ENCODE results near the gene FBXL12. TPM values are rescaled to one million over a fixed set of nuclear protein-coding genes. Genes with fewer than 3 reads are reported as not detected.
A peak's percentile ranks its signal among the peaks of the same experiment; 100 is the strongest.
"Not testable (repeated sequence)": the region's sequence is repeated elsewhere in the genome, so short reads cannot be mapped to it uniquely, and the experiment has no call there.

The FBXL12 gene, protein sequence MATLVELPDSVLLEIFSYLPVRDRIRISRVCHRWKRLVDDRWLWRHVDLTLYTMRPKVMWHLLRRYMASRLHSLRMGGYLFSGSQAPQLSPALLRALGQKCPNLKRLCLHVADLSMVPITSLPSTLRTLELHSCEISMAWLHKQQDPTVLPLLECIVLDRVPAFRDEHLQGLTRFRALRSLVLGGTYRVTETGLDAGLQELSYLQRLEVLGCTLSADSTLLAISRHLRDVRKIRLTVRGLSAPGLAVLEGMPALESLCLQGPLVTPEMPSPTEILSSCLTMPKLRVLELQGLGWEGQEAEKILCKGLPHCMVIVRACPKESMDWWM
- 13.2 TPM for total RNA-seq

DNA sequence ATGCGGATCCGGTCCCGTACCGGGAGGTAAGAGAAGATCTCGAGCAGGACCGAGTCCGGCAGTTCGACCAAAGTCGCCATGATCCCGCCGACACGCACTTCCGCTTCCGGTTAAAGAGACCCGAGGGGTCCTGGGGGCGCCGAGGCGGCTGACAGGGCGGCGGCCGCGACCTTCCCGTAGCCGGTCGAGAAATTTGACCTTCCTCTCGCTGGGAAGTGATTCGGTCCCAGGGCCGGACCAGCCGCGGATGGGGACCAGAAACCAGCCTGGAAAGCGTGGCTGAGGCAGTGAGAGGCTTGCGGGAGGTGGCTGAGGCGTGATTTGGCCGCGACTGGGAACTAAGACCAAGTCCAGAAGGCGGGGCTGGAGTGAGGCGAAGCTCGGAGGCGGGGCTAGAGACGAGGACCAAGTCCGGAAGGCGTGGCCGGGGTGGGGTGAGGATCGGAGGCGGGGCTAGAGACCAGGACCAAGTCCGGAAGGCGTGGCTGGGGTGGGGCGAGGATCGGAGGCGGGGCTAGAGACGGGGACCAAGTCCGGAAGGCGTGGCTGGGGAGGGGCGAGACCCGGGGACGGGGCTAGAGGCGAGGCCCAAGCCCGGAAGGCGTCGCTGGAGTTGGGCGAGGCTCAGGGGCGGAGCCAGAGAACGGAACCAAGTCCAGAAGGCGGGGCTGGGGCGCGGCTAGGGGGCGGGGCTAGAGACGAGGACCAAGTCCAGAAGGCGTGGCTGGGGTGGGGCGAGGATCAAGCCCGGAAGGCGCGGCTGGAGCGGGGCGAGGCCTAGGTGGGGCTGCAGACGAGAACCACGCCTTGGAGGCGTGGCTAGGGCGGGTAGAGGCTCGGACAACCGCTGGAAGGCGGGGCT, at the start of gene FBXL12:
Gene FBXL12, minus strand, starts transcription at position 346 of the 862 bp plus-strand sequence. Its CDS starts 266 bp downstream, at position 80.
- peak; percentile 96 for ATAC-seq

DNA sequence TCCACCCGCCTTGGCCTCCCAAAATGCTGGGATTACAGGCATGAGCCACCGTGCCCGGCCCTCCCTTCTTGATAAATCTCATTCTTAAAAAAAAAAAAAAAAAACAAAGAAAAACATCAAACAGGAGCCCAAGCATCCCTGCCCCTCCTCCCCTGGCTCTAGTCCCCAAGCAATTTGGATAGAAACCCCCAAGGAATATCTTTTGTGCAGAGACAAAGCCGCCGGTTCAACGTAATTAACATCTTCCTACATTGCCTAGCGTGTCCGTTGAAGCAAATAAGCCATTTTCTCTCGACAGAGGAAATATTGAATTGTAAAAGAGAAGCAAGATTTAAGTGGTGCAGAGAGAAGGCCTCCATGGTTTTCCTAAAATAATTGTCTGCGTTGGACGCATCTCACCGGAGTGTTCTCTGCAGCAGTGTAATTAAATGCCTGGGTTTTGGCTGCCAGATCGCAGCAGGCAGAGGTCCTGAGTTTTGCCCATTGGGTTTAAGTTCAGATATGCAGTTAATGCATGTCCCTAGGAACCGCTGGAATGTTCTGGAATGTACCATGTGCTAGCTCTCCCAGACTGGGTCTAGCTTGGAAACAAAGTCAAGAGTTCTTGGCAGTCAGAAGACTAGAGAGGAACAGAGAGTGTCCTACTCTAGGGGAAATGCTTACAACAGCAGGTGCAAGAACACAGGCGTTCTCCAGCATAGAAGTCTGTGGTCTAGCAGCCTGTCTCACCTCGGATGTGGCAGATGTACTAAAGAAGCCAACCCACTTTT, 47.0 kb upstream of the FBXL12 start:
- ATAC-seq = no peak

DNA sequence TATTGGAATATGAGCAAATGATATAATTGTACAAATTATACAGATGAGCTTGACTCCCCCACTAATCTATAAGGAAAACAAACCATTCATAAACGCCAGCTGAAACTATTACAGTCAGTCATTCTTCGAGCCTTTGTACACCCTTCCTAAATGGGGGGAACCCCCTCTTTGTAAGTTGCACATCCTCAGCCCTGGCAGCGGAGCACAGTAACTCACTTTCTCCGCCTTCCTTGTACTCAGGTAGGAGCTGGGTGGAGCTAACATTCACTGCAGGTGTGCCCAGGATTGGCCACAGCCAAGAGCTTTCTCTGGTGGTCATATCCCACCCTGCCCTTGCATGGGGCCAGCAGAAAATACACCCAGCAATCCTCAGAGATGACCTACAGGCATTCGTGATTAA, 44.9 kb upstream of the FBXL12 start:
- ATAC-seq = no peak

DNA sequence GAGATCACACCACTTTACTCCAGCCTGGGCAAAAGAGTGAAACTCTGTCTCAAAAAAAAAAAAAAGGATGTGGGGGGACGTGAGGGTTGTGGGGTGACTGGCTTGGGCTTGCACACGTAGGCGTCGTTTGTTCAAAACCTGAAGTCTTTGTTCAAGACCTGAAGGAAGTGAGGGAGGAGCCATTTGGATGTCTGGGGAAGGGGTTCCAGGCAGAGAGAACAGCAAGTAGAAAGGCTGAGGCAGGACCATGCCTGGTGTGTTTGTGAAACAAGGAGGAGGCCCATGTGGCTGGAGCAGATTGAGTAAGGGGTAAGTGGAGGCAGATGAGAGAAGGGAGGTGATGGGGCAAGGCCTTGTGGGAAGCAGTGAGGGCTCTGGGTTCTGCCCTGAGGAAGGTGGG, 44.1 kb upstream of the FBXL12 start:
- ATAC-seq = no peak

DNA sequence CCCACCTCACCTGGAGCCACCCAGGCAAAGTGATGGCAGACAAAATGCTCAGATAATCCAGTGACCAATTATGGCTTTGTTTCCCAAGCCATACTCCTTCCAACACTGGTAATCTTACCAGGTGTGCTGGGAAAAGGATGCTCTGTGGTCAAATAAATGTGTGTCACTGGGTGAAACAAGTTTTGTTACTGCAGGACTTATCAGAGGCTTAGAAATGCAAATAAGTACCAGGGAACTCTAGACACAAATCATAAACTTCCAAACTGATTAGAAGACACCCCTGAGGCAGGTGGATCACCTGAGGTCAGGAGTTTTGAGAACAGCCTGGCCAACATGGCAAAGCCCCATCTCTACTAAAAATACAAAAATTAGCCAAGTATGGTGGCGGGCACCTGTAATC, 42.6 kb upstream of the FBXL12 start:
- no peak for ATAC-seq

DNA sequence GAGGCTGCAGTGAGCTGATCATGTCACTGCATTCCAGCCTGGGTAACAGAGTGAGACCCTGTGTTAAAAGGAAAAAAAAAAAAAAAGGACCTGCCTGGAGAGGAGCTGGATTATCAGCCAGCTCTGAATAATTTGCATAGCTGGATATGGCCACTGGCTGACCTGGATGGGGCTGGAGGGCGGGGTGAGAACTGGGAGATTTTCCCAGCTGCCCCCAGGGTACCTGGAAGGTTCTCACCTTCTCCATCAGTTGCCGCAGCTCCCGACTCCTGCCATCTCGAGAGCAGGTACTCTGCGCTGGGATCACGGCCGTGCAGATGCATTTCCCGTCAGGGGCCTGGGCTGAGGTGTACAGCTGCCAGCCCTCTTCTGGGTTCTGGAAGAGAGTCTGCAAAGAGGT, 41.5 kb upstream of the FBXL12 start:
- ATAC-seq = no peak

DNA sequence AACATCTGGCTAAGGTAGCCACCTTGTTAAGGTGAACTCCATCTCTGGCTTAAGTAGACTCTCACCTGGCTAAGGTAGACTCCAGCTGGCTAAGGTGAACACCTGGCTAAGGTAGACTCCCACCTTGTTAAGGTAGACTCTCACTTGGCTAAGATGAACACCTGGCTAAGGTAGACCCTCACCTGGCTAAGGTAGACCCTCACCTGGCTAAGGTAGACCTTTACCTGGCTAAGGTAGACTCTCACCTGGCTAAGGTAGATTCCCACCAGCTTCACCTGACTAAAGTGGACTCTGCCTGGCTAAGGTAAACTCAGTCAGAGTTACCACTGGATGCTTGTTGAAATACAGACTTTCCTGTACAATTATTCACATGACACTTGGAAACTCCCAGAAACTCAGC, 39.9 kb upstream of the FBXL12 start:
- ATAC-seq = no peak

DNA sequence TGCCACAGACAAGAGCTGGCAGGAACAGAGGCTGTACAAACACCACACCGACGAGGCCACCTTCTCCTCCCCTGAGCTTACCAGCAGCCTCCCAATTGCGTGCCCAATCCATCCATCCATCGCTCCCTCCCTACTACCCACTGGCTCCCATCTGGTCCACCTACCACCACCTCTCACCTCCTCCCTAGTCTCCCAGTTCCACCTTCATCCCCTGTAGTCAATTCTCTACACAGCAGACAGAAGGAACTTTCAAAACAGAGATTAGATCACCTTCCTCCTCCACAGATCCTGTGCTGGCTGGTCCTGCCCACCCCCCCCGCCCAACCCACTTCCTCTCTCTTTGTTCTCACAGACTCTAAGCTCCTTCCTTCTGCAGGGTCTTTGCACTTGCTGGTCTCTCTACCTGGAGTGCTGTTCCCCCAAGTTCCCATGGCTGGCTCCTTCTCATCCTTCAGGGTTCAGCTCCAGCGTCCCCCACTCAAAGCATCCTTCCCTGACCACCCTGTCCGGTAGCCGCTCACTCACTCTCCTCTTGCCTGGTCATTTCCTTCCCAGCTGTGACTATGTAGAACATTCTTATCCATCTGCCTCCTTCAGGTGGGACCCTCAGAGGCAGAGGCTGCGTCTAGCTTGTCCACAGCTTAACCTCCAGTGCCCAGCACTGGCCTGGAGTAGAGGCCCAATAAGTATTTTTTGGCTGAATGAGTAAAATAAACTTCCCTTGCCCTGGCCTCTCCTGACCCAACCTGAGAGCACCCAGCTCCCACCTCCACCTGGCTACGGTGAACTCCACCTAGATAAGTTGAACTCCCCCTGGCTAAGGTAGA, 39.3 kb upstream of the FBXL12 start:
- ATAC-seq = no peak

DNA sequence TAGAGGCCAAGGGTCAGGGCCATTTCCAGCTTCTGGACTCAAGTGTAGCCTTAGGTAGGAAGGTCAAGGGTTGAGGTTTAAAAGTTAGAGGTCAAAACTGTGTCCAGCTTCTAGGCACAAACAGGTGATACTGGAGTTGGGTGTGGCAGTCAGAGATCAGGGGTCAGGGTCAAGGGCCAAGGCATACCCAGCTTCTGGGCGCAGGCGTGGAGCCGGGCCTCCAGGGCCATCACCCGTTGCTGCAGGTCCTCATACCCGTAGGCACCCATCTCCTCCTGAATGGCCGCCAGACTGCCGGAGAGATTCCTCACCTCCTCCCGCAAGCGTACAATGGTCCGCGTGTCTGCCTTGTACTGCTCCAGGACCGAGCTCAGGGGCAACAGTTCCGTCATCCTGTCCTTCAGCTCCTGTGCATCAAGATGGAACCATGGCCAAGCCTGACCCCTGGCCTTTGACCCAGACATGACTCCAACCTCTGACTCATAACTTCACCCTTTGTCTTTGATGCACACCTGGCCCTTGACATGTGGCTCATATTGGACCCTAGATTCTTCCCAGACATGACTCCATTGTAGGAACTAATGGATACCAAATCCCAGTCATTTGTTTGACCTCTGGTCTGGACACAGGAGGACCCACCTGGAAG, 38.3 kb upstream of the FBXL12 start:
- no peak for ATAC-seq

DNA sequence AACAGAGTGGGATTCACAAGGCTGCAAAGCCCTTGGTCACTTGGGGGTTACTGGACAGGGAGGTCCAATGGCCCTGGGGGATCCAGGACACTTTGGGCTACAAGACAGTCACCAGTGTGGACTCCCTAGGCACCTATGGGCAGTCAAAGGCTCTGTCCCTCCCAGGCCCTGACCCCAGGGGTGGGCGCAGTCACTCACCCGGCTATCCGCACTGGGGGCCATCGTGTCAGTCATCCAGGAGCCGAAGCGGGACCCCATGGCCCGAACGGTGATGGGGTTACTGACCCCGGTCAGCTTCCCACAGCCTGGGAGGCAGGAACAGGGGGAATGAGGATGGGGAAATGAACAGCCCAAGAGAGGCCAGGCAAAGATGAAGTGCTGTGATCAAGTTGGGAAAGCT, 37.7 kb upstream of the FBXL12 start:
- ATAC-seq = no peak

DNA sequence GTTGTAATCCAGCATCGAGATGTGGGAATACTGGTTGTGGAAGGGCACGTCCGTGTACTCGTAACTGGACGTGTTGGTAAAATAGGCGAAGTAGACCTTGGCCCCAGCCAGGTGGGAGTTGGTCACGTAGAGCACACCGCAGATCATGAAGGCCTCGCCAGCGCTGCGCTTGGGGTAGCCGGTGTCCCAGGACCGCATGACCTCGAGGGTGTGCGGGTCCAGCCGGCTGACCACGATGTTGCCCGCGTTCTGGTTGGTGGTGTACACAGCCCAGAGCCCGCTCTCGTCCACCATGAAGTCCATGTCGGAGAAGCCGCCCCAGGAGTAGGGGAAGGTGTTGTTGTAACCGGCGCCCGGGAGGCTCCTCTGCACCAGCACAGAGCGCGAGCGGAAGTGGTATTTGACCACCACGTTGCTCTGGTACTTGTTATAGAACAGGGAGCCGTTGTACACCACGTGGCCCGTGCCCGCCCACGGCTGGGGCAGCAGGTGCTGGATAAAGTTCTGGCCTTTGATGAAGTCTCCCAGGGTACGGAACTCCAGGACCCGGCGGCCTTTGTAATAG, 35.5 kb upstream of the FBXL12 start:
- ATAC-seq = no peak

DNA sequence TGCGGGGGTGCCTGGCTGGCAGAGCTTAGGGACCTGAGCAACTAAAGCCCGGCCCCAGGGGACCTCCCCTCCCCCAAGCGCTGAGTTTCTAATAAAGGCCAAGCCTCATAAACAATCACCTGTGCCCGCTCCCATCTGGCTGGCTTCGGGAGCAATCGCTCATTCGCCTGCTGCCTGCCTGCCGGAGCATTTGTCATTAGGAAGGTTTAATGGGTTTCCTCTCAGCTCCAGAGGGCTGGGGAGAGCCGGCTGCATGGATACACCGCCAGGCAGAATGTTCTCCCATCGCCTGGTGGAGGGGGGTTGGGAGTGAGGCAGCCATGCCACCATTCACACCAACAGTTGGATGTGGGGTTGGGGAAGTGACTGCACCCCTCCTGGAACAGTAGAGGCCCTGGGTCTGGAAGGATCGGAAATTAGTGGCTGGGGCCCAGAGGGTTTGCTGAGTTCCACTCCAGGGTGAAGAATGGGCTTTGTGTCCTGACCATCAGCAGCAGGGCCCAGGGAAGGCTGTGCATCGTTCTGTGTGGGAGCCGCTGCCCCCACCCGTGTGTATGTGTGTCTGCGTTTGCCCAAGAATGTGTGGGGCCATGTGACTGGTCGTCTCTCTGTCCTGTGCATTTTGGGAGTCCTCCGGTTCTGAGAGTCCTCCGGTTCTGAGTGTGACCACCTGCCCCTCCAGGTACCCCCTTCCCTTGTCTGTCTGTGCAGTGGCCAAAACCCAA, 31.5 kb upstream of the FBXL12 start:
- no peak for ATAC-seq

DNA sequence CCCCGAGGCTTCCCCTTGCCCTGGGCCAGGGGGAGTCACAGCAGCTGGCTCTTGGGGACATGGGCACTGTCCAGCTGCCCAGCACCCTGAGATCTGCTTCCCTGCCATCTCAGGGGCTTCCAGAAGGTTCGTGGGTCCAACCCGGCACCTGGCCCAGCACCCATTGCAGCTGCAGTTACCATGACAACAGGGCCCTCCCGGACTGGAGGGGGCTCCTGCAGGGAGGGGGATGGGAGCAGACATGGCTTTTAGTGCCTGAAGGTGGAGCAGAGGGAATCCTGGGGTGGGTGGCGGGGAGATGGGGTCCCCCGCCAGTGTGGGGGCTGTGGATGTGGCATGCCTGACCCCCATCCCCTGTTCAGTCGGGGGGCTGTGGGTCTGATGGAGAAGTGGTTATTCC, 30.9 kb upstream of the FBXL12 start:
- no peak for ATAC-seq

DNA sequence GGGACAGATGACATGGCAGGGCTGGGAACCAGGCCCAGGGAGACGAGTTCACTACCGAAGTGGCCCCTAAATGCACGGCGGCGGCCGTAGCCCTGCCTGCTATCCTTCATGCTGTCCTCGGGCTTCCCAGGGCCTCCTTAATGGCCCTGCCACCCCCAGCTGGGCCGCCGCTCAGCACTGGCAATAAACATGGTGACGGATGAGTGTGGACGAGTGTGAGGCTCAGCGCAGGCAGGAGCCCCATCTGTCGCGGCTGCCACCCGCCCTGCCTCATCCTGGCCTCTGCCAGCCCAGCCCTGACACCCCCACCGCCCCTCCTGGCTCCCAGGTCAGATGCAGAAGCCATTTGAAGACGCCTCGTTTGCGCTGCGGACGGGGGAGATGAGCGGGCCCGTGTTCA, 29.9 kb upstream of the FBXL12 start:
- ATAC-seq = no peak

DNA sequence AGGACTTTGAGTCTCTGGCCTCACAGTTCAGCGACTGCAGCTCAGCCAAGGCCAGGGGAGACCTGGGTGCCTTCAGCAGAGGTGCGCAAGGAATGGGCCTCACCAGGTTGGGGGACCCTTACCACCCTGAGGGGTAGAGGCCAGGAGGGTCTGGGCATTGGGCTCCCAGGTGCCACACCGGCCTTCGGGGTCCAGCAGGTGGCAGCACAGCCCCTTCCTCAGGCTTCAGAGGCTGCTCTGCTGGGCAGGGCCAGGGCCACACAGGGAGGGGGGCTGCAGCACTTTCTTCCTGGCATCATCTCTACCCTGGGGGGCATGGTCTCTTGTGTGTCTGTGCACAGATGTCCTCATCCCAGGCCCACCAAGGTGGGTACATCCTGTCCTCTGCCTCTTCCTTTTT, 29.2 kb upstream of the FBXL12 start:
- no peak for ATAC-seq

DNA sequence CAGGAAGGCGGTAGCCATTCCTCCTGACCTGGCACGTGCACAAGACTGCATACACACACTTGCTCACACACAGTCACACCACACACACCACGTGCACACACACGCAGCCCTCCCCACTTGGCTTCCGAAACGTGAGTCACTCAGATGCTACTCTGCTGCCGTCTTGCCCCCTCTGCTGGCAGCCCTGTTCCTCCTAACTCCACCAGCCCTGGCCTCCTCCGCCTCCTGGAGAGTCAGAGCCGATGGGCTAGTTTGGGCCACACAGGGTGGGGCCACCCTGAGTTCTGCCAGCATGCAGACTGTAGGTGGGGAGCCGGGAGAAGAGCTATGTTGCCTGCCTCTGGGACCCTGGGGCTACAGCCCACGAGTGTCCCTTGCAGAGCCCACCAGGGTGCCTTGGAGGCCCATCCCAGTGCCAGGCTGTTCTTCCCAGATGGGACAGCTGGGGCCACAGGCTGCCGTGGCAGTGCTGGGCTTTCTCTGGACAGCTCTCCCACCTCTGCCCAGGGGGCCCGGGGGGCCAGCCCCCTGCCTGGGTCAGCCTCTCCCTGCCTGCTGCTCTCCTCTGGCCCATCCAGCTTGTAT, 28.3 kb upstream of the FBXL12 start:
- ATAC-seq = peak; percentile 90

DNA sequence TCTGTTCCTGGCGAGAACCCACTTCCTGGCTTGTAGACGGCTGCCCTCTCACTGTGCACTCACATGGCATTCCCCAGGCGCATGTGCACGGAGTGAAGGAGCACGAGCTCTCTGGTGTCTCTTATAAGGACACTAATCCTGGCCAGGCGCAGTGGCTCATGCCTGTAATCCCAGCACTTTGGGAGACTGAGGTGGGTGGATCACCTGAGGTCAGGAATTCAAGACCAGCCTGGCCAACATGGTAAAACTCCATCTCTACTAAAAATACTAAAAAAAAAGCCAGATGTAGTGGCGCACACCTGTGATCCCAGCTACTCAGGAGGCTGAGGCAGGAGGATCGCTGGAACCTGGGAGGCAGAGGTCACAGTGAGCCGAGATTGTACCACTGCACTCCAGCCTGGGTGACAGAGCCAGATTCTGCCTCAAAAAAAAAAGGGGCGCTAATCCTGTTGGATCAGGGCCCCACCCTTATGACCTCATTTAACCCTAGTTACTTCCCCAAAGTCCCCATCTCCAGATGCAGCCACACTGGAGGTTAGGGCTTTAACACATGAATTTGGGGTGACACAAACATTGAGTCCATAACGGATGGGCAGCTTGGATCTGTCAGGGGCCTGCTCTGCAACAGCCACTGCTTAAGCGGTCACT, 24.9 kb upstream of the FBXL12 start:
- ATAC-seq = not testable (repeated sequence)

DNA sequence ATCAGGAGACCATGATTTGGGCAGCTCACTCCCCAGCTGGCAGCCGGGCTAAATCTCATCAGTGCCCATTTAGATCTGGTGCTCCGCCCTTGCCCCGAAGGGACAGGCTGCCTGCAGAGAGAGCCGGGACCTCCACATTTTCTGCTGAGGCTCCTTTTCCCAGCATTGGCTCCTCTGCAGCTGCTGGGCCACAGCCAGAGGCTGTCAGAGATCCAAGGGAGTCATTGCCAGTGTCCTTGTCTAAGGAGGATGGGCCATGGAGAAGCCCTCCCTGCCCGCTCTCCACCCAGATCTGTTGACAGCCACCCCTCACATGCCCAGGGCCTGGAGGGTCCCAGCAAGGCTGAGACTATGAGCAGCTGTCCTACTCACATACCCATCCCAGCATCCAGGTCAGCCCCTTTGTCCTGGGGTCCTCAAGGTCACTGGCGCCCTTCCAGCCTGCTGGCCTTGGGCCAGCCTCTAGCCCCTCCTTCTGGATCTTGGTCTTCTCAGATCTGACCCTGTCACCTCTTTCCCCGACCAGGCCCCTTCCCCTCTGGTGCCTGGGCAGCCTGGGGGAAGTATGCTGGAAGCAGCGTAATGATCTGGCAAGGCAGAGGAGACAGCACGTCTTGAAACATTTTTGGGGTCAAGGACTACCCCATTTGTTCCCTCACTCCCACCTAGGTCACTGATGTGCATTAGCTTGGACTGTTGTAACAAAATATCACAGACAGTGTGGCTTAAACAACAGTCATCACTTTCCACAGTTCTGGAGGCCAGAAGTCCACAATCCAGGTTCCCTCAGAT, 24.2 kb upstream of the FBXL12 start:
- ATAC-seq = no peak

DNA sequence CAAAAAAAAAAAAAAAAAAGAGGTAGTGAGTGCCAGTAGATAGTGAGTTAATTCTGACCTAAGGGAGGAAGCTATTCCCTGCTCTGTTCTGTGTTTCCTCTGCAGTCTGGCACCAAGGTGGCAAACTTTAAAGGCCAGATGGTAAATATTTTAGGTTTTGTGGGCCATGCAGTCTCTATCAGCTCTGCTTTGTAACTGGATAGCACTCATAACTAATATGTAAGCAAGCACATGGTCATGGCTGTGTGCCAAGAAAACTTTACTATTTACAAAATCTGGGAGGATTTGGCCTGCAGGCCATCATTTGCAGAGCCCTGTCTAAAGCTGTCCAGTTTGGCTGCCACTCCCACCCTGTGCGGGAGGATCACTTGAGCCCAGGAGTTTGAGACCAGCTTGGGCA, 20.5 kb upstream of the FBXL12 start:
- no peak for ATAC-seq
